ENCODE results near the gene PLPP4.

The PLPP4 gene

DNA sequence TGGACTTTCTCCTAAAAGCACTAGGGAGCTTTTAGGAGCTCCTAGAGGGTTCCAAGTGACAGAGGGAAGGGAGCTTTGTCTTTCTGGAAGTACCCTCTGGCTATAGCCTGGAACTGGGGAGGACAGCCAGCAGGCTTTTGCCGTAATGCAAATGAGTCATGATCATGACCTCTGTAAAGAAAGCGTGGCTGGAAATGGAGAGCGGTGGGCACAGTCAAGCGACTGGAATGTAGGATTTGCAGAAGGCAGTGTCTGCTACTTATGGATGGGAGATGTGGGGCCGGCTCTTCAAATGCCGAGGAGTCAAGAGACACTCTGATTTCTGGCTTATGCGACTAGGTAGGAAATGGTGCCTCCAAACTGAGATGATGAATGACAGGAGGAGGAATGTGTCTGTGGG is 34.6 kb upstream of the PLPP4 start:
- H3K4me3 ChIP-seq (ENCODE audit: low read depth, low read length) = no peak overlapping the region
- DNase-seq (ENCODE audit: low read depth) = no peak
- TF ChIP-seq, protein P1, sequence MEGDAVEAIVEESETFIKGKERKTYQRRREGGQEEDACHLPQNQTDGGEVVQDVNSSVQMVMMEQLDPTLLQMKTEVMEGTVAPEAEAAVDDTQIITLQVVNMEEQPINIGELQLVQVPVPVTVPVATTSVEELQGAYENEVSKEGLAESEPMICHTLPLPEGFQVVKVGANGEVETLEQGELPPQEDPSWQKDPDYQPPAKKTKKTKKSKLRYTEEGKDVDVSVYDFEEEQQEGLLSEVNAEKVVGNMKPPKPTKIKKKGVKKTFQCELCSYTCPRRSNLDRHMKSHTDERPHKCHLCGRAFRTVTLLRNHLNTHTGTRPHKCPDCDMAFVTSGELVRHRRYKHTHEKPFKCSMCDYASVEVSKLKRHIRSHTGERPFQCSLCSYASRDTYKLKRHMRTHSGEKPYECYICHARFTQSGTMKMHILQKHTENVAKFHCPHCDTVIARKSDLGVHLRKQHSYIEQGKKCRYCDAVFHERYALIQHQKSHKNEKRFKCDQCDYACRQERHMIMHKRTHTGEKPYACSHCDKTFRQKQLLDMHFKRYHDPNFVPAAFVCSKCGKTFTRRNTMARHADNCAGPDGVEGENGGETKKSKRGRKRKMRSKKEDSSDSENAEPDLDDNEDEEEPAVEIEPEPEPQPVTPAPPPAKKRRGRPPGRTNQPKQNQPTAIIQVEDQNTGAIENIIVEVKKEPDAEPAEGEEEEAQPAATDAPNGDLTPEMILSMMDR (IDR thresholded peaks at IDR 0.05; ENCODE audit: control insufficient read depth, extremely low read depth, insufficient read depth) = no peak

DNA sequence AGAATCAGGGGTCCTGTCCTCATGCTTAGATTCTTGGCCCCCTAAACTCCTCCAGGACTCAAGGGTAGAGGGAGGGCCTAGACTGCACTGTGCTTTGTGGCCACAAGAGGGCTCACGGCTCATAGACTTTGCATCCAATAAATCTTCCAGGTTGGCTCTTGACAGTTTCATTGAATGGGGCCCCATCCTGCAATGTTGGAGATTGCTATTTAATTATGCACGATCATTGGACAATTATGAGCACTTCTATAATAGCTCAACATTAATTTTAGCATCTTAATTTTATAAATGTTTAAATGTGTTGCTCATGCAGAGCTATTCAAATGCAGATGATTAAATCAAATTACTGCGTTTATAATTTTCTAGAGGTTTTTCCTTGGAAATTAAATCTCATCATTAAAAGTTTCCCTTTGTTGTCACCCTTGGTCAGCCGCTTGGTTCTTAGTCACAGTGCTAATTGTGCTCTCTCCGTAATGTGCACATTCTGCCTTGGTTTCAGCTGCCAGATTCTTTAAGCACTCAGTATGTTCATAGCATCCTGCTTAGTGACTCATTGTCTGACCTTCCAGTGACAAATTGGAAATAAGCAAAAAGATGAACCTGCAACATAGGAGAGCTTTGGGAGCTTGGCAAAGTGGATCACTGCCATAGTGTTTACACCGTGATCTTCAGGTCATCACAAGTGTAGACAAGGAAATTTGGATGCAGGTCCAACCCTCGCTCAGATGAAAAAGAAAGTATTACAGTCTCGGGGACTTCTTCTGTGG is 33.4 kb upstream of the PLPP4 start:
- DNase-seq (ENCODE audit: low read depth) = peak; percentile 19
- TF ChIP-seq, protein P1 (IDR thresholded peaks at IDR 0.05; ENCODE audit: control insufficient read depth, extremely low read depth, insufficient read depth) = peak; percentile 93
- H3K4me3 ChIP-seq (ENCODE audit: low read depth, low read length) = no peak overlapping the region

DNA sequence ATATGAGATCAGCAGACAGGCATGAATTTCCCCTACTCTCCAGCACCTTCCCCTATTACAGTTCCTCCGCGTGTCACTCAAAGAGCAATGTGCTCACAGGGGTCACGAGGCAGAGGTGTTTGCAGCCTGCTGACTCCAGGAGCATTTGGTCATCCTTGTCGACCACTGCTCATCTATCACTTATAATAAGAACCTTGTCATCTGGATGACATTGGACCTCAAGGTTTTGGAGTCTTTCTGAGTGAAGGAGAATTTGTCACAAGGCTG is 32.9 kb upstream of the PLPP4 start:
- no peak for DNase-seq (ENCODE audit: low read depth)
- H3K4me3 ChIP-seq (ENCODE audit: low read depth, low read length) = no peak overlapping the region
- TF ChIP-seq, protein P1 (IDR thresholded peaks at IDR 0.05; ENCODE audit: control insufficient read depth, extremely low read depth, insufficient read depth) = no peak

DNA sequence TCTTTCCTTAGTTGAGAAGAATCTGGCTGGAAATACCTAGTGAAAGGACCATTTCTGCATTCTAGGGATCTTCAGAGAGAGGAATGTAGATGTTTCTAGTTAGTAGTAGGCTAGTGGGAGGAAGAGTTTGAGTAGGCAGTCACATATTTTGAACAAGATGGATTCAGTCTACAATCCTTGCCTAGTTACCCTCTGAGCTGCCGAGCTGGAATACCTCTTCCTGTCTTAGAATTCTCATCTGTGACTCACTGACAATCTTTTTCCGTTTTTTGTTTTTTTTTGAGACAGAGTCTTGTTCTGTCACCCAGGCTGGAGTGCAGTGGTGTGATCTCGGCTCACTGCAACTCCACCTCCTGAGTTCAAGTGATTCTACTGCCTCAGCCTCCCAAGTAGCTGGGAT is 30.7 kb upstream of the PLPP4 start:
- TF ChIP-seq, protein P1 (IDR thresholded peaks at IDR 0.05; ENCODE audit: control insufficient read depth, extremely low read depth, insufficient read depth) = no peak
- H3K4me3 ChIP-seq (ENCODE audit: low read depth, low read length) = no peak overlapping the region
- no peak for DNase-seq (ENCODE audit: low read depth)

DNA sequence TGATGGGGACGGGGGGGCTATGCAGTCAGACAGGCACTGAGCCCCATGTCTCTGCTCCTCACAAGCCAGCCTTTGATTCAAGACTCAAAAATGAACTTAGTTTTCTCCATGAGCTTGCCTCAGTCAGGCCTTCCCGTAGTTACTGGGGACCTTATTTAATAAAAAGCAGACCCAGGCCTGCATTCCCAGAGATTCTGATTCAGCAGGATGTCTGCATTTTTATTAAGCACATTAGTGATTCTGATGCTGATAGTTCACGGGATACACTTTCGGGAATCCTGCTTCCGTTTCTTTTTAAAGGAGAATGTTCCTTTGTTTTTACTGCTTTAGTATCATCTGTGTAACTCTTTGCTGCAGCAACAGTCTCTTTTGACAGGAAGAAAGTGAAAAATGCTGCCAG is 28.3 kb upstream of the PLPP4 start:
- no peak for DNase-seq (ENCODE audit: low read depth)
- TF ChIP-seq, protein P1 (IDR thresholded peaks at IDR 0.05; ENCODE audit: control insufficient read depth, extremely low read depth, insufficient read depth) = no peak
- H3K4me3 ChIP-seq (ENCODE audit: low read depth, low read length) = no peak overlapping the region

DNA sequence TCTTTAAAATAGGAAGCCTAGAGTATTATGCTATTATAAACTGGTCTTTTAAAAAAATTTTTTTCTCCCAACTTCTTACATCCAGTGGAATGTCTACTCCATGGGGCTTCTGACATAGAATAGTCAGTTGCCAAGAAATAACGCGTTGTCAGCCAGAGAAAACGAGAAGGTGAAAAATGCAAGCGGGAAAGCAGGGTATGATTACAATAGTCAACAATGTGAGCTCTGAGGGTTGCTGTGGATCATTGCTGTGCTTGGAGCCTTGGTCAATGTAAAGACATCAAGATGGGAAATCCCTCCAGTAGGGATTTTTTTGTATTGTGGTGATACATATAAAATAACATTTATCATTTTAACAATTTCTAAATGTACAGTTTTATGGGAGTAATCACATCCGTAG is 27.6 kb upstream of the PLPP4 start:
- no peak for DNase-seq (ENCODE audit: low read depth)
- no peak overlapping the region for H3K4me3 ChIP-seq (ENCODE audit: low read depth, low read length)
- TF ChIP-seq, protein P1 (IDR thresholded peaks at IDR 0.05; ENCODE audit: control insufficient read depth, extremely low read depth, insufficient read depth) = no peak

DNA sequence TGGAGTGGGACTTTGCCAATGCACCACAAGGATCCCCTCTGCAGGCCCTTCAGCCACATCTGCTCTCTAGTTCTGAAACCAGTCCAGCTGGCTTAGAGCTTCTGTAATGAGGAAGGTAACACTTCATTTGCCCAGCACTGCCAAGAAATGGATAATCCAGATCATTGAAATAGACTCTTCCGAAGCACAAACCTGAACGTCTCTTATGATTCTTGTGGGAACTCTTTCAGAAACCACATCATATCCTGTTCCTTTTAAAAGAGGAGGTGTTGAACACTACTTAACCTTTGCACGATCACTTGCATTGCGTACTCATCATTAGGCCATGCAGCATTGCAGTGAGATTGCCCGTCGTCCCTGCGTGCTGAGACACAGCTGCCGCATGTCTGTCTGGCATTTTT is 25.8 kb upstream of the PLPP4 start:
- no peak for DNase-seq (ENCODE audit: low read depth)
- H3K4me3 ChIP-seq (ENCODE audit: low read depth, low read length) = no peak overlapping the region
- TF ChIP-seq, protein P1 (IDR thresholded peaks at IDR 0.05; ENCODE audit: control insufficient read depth, extremely low read depth, insufficient read depth) = no peak

Data from LNCaP clone FGC (cell line).